Activated CD8-positive, alpha-beta memory T cell treated with anti-CD3 and anti-CD28 coated beads for 4 hours (primary cell): ENCODE data around the gene TPX2.

Source experiments
- DNase-seq, 2 donors: peaks; one replicate each; pipeline ENCODE4 v3.0.0-alpha.2; 2020; ENCODE audit warnings: low read depth in 2 of 2

Gene TPX2

DNA sequence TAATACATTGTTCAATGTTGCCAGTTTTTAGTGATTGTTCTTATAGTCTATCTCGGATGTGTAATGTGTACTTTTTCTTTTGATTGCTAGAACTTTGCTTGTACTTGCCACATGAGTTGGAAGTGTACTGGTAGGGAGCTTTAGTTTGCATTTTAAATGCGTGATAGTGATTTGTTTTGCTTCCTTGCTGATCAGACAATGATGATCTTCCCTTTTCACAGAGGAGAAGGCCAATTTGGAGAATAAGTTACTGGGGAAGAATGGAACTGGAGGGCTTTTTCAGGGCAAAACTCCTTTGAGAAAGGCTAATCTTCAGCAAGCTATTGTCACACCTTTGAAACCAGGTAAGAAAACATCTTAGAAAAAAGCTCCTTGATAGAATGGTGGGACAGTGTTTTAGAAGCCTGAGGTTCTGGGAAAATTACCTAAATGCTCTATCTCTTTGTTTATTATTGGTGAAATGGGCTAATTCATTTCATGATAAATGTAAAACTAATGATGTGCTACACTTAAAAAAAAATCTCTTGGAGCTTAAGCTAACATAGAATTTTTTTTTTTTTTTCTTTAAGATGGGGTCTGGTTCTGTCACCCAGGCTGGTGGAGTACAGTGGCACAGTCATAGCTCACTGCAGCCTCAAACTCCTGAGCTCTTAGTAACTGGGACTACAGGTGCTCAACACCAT, 20.9 kb downstream of the TPX2 start:
- DNase-seq = no peak

DNA sequence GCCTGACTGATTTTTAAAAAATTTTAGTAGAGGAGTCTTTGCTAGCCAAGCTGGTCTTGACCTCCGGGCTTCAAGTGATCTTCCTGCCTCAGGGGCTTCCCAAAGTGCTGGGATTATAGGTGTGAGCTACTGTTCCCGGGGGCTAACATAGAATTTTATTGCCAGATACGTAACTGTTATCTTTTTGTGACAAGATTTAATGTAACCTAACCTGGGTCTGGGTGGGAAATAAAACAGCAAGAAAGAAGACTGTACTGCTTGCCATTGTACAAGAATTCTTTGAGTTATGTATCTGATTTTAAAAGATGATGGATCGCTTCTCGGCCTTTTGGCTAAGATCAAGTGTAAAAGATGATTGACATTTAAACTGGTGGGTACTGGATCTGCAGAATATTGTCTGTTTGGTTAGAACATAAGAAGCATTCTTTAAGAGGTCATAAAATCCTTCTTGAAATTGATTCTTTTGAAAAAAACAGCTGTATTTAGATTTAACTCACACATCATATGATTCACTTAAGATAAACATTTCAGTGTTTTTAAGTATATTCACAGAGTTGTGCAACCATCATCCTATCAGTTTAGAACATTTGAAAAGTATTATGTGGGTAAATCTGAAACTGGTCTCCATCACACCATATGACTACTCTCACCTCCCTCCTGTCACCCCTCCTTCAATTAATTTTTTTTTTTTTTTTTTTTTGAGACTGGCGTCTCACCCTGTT, 21.6 kb downstream of the TPX2 start:
- DNase-seq = no peak

- no peak for DNase-seq
Measured at GRCh38 chr20:31764641-31765305, 25.7 kb downstream of the TPX2 start.

GRCh38 chr20:31767805-31768204, 28.7 kb downstream of the TPX2 start:
- no peak for DNase-seq

DNA sequence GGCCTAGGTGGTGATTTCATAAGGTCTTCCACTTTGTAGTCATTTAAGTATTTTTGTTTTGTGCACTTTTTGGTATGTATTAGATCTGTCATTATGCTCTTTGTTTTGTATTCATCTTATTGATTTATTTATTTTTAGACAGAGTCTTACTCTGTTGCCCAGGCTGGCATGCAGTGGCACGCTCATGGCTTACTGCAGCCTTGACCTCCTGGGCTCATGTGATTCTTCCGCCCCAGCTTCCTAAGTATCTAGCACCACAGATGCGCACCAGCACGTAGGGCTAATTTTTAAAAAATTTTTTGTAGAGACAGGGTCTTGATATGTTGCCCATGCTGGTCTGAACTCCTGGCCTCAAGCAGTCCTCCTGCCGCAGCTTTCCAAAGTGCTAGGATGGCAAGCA, 30.6 kb downstream of the TPX2 start:
- DNase-seq = no peak

DNA sequence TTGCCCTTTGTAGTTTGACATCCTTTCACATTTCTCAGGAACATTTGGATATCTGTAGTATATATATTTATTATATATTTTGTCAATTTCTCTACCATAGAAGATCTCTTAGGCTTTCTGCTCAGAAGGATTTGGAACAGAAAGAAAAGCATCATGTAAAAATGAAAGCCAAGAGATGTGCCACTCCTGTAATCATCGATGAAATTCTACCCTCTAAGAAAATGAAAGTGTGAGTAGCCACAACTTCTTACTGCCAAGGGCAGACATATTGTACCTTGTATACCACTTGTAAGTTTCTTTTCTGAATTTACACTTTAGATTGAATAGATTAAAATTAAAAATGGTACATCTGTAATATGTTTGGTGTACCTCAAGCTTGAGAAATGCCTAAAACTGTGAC, 31.2 kb downstream of the TPX2 start:
- no peak for DNase-seq

- no peak for DNase-seq
Measured at GRCh38 chr20:31774408-31774807, 35.3 kb downstream of the TPX2 start.

GRCh38 chr20:31780839-31781238, 41.7 kb downstream of the TPX2 start:
- no peak for DNase-seq

- no peak for DNase-seq
Measured at GRCh38 chr20:31781945-31782344, 42.9 kb downstream of the TPX2 start.

DNA sequence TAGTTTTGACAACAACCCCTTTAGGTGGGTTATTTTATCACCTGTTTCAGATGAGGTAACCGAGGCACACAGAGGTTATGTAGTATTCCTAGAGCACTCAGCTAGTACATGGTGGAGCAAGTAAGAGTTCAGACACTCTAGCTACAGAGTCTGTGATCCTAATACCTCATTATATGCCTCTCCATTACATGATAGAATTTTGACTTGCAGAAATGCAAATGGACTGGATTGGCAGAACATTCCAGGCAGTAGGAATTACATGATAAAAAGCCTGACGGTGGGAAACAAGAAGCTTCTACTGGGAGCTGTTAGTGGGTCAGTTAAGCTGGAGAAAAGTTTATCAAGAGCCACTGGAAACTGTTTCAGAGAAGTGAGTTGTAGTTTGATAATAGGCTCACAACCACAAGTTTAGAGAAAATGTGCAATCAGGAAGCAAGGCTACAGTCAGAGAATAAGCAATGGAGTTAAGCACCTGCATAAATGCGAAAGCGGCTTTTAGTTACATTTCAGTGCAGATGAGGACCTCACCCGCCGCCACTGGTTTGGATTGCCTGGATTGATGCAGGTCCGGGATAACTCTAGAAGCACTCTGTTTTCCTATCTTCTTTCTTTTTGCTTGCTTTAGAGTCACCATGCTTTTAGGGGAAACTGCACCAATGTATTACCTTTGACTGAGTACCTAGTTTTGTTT, 45.4 kb downstream of the TPX2 start:
- DNase-seq = no peak

GRCh38 chr20:31785089-31785488, 46.0 kb downstream of the TPX2 start:
- no peak for DNase-seq

DNA sequence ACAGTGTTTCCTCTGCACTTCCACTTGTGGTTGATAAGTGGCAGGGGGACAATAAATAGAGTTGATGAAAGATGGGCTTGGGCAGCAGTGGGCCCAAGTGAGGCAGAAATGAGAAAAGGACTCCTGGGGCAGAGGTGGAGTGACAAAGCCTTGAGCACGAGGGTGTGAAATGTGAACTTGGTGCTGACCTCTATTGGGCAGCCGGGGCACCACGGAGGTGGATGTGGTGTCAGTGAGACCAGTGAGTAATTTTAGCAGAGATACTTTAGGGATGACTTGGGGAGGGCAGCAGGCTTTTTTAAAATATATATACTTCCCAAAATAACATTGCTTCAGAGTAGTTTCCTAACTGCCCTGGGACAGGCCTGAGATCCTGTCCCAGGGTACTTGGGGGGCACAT, 49.5 kb downstream of the TPX2 start:
- no peak for DNase-seq

- DNase-seq = no peak
Measured at GRCh38 chr20:31790401-31790800, 51.3 kb downstream of the TPX2 start.

DNA sequence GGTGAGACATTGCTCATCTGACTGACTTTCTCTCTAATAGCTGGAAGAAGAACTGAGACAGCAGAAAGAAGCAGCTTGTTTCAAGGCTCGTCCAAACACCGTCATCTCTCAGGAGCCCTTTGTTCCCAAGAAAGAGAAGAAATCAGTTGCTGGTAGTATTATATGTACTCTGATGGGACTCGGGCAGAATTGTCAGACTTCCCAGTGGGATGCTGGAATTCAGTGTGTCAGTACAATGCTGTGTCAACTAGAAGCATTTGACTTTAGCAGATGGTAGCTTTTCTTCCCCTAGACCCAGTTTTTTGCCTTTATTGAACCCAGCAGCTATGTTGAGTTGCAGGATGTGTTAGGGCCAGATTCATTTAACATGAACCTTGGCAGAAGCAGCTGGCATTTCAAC, 58.3 kb downstream of the TPX2 start:
- no peak for DNase-seq

DNA sequence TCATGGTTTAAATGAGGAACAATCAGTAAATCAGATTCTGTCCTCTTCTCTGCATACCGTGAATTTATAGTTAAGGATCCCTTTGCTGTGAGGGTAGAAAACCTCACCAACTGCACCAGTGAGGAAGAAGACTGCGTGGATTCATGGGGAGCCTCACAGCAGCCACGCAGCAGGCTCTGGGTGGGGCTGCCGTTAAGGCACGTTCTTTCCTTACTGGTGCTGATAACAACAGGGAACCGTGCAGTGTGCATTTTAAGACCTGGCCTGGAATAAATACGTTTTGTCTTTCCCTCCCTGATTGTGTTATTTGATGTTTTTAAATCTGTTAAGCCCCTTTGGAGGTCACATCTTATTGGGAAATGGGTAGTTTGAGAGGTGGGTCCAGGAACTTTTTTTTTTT, 62.4 kb downstream of the TPX2 start:
- no peak for DNase-seq

DNA sequence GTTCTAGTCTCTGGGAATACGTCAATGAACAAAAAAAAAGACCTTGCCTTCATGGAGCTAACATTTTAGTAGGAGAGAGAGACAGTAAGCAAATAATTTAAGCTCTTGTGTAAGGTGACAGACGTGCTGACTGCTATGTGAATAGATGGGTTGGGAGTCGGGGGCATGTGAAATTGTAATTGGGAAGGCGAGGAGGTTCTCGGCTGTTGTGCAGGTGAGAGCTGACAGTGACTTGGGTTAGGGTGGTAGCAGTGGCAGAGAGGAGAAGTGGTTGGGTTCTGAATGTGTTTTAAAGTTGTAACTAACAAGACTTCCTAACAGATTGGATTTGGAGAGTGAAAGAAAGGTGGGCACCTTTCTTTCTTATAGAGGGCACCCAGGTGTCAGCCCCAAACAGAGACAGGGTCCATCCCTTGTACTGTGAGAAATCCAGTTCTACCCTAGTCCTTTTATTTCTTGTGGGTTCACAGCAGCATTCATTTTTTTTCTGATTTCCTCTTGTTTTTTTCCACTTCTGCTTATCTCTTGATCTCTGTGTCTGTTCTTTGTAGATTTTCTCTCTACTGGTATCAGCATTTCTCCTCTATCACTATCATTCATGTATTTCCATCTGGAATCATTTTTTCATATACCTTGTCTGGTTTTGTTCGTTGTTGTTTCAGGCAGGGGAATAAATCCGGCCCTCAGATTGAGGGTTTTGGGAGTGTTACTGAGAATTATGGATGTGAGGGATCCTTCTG, 64.6 kb downstream of the TPX2 start:
- DNase-seq = no peak

- DNase-seq = no peak
Measured at GRCh38 chr20:31806564-31807355, 67.7 kb downstream of the TPX2 start.

GRCh38 chr20:31808481-31808880, 69.4 kb downstream of the TPX2 start:
- DNase-seq = no peak

DNA sequence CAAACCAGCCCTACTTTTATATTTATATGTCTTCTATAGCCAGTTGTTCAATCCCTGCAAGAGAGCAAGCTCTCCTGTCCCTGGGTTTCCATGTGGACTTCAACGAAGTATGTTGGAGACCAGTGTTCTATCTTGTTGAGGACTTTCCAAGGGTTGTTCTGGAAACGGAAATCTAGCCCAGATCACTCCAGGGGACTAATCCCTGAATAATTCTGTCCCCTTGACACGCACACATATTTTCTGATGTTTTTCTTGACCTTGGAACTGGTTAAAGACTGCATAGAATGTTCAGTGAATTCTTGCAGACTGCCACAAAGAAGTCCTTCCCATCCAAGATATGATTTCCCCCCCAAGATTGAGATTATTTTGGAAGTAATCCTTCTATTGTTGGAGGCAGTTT, 70.6 kb downstream of the TPX2 start:
- DNase-seq = no peak

GRCh38 chr20:31811198-31811597, 72.1 kb downstream of the TPX2 start:
- DNase-seq = no peak
